ENCODE results near the gene SDCCAG8.

GRCh38 chr1:243440406-243440805 is 184.6 kb downstream of the SDCCAG8 start:
- TF ChIP-seq EP300 (IDR thresholded peaks at IDR 0.05) = no peak
- no peak for TF ChIP-seq POLR2A (IDR thresholded peaks at IDR 0.05; ENCODE audit: low read length)
- TF ChIP-seq NR3C1 (IDR thresholded peaks at IDR 0.05) = no peak
- TF ChIP-seq MAZ (IDR thresholded peaks at IDR 0.05; ENCODE audit: borderline replicate concordance, low read depth, low read length) = no peak
- TF ChIP-seq CTCF (IDR thresholded peaks at IDR 0.05) = no peak
- TF ChIP-seq MAX (IDR thresholded peaks at IDR 0.05) = no peak
- TF ChIP-seq ELK1 (IDR thresholded peaks at IDR 0.05; ENCODE audit: low read depth, low read length) = no peak
- TF ChIP-seq RFX5 (IDR thresholded peaks at IDR 0.05) = no peak
- TF ChIP-seq ZFP36 (IDR thresholded peaks at IDR 0.05; ENCODE audit: borderline replicate concordance, partially characterized antibody) = no peak
- TF ChIP-seq ESRRA (IDR thresholded peaks at IDR 0.05; ENCODE audit: borderline replicate concordance, low read length) = no peak
- TF ChIP-seq KDM5A (IDR thresholded peaks at IDR 0.05) = no peak

Measured in A549 (cell line).